ENCODE measurements around the gene GJB5.

DNA sequence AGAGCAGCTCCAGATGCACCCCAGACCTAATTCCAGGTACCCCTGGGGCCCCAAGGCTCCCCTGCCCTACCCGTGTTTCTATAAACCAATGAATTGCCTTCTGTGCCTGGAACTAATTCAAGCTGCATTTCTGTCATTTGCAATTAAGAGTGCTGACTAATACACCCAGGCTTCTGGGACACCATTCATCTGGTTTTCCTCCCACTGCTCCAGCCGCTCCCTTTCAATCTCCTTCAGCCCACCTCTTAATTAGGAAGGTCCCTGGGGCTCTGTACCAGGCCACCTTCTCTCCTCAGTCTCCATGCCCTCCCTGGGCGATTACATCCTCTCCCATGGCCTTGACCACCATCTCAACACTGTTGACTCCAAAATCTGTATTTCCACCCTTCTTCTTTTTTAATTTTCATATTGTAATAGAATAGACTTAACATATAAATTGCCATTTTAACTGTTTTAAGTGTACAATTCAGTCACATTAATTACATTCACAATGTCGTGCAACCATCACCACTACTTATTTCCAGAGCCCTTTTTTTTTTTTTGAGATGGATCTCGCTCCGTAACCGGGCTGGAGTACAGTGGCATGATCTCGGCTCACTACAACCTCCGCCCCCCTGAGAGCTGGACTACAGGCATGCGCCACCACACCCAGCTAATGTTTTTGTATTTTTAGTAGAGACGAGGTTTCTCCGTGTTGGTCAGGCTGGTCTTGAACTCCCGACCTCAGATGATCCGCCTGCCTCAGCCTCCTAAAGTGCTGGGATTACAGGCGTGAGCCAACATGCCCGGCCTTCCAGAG is 16.9 kb downstream of the GJB5 start:
- TF ChIP-seq, protein P1, sequence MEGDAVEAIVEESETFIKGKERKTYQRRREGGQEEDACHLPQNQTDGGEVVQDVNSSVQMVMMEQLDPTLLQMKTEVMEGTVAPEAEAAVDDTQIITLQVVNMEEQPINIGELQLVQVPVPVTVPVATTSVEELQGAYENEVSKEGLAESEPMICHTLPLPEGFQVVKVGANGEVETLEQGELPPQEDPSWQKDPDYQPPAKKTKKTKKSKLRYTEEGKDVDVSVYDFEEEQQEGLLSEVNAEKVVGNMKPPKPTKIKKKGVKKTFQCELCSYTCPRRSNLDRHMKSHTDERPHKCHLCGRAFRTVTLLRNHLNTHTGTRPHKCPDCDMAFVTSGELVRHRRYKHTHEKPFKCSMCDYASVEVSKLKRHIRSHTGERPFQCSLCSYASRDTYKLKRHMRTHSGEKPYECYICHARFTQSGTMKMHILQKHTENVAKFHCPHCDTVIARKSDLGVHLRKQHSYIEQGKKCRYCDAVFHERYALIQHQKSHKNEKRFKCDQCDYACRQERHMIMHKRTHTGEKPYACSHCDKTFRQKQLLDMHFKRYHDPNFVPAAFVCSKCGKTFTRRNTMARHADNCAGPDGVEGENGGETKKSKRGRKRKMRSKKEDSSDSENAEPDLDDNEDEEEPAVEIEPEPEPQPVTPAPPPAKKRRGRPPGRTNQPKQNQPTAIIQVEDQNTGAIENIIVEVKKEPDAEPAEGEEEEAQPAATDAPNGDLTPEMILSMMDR (IDR thresholded peaks at IDR 0.05) = no peak
- TF ChIP-seq, protein P2, sequence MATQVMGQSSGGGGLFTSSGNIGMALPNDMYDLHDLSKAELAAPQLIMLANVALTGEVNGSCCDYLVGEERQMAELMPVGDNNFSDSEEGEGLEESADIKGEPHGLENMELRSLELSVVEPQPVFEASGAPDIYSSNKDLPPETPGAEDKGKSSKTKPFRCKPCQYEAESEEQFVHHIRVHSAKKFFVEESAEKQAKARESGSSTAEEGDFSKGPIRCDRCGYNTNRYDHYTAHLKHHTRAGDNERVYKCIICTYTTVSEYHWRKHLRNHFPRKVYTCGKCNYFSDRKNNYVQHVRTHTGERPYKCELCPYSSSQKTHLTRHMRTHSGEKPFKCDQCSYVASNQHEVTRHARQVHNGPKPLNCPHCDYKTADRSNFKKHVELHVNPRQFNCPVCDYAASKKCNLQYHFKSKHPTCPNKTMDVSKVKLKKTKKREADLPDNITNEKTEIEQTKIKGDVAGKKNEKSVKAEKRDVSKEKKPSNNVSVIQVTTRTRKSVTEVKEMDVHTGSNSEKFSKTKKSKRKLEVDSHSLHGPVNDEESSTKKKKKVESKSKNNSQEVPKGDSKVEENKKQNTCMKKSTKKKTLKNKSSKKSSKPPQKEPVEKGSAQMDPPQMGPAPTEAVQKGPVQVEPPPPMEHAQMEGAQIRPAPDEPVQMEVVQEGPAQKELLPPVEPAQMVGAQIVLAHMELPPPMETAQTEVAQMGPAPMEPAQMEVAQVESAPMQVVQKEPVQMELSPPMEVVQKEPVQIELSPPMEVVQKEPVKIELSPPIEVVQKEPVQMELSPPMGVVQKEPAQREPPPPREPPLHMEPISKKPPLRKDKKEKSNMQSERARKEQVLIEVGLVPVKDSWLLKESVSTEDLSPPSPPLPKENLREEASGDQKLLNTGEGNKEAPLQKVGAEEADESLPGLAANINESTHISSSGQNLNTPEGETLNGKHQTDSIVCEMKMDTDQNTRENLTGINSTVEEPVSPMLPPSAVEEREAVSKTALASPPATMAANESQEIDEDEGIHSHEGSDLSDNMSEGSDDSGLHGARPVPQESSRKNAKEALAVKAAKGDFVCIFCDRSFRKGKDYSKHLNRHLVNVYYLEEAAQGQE (IDR thresholded peaks at IDR 0.05; ENCODE audit: insufficient read depth in 1 of 2, low read depth in 2 of 2, low read length in 1 of 2) = no peak
- no peak for TF ChIP-seq POLR2AphosphoS5 (IDR thresholded peaks at IDR 0.05; ENCODE audit: low read depth, low read length)
